DND-41 (cell line): ENCODE data around the gene CEMIP.

Experiments used
- ATAC-seq: fragments of 200-7000 bp; cut with Tn5 transposase; 3 replicates; pipeline ENCODE4 v1.9.1; 2021; ENCODE audit warnings: low read depth; ENCODE audit not compliant: insufficient read depth
- DNase-seq: peaks from one replicate; pipeline ENCODE4 v3.0.0-alpha.2; 2020
- H2AFZ ChIP-seq: 2 replicates; pipeline ENCODE4 v1.6.0; 2012; ENCODE audit warnings: low read depth, low read length
- H3K27ac ChIP-seq: 2 replicates; pipeline ENCODE4 v1.5.1; 2012; ENCODE audit warnings: low read length, inconsistent platforms
- H3K27me3 ChIP-seq: fragments of 200-600 bp; sonication (generic); 2 replicates; pipeline ENCODE4 v1.6.0; 2012; ENCODE audit warnings: low read length, mild to moderate bottlenecking, inconsistent platforms; ENCODE audit not compliant: insufficient read depth, poor library complexity
- H3K36me3 ChIP-seq: 2 replicates; pipeline ENCODE4 v1.5.1; 2012; ENCODE audit warnings: low read length, inconsistent platforms; ENCODE audit not compliant: insufficient read depth
- H3K4me1 ChIP-seq: 2 replicates; pipeline ENCODE4 v1.5.1; 2012; ENCODE audit warnings: mild to moderate bottlenecking, low read length; ENCODE audit not compliant: insufficient read depth
- H3K4me2 ChIP-seq: 2 replicates; pipeline ENCODE4 v1.6.0; 2012; ENCODE audit warnings: mild to moderate bottlenecking, moderate library complexity, low read length, inconsistent platforms; ENCODE audit not compliant: insufficient read depth
- H3K4me3 ChIP-seq, 2 experiments: fragments of 200-600 bp in 1 of 2; shearing (Covaris generic) in 1 of 2; 2 replicates each; pipeline ENCODE4 v1.5.1; 2012 to 2016; ENCODE audit warnings: inconsistent platforms in 2 of 2, low read length in 2 of 2, mild to moderate bottlenecking in 2 of 2, low read depth in 1 of 2, moderate library complexity in 1 of 2
- H3K79me2 ChIP-seq: 2 replicates; pipeline ENCODE4 v1.6.0; 2012; ENCODE audit warnings: low read length, inconsistent platforms; ENCODE audit not compliant: insufficient read depth
- H3K9ac ChIP-seq: 2 replicates; pipeline ENCODE4 v1.6.0; 2012; ENCODE audit warnings: low read depth, mild to moderate bottlenecking, inconsistent platforms, low read length, moderate library complexity
- H3K9me3 ChIP-seq: 2 replicates; pipeline ENCODE4 v1.5.1; 2012; ENCODE audit warnings: low read length, moderate library complexity, mild to moderate bottlenecking, inconsistent platforms; ENCODE audit not compliant: insufficient read depth, severe bottlenecking
- H4K20me1 ChIP-seq: 2 replicates; pipeline ENCODE4 v1.6.0; 2012; ENCODE audit warnings: low read length; ENCODE audit not compliant: insufficient read depth
- CTCF ChIP-seq: IDR thresholded peaks from 2 replicates; pipeline ENCODE4 v1.5.1; 2012; ENCODE audit warnings: borderline replicate concordance, low read length, moderate library complexity, mild to moderate bottlenecking; ENCODE audit not compliant: poor library complexity, severe bottlenecking; ENCODE audit errors: extremely low read depth
- EZH2 ChIP-seq: IDR thresholded peaks from 3 replicates; pipeline ENCODE4 v1.6.1; 2012; ENCODE audit warnings: borderline replicate concordance, low read depth, mild to moderate bottlenecking, moderate library complexity, low read length, inconsistent platforms; ENCODE audit not compliant: severe bottlenecking

CEMIP gene

GRCh38 chr15:80887148-80887547 is 108.0 kb downstream of the CEMIP start:
- Histone ChIP-seq H3K9ac (no peak overlapping the region), H4K20me1 (no peaks in the 10 kb centered on the region), H3K4me1 (no peaks in the 10 kb centered on the region), H3K9me3 (no peaks in the 10 kb centered on the region), H3K36me3 (no peaks in the 10 kb centered on the region), H3K27me3 (no peaks in the 10 kb centered on the region), H2AFZ (no peak overlapping the region), H3K4me2 (no peak overlapping the region), H3K79me2 (no peaks in the 10 kb centered on the region), H3K4me3 (no peak overlapping the region), H3K27ac (no peak overlapping the region)
- ATAC-seq (no peak), DNase-seq (no peak)
- TF ChIP-seq EZH2, result no peak
- TF ChIP-seq CTCF, result no peak

- Histone ChIP-seq H2AFZ (no peak overlapping the region), H4K20me1 (no peaks in the 10 kb centered on the region), H3K79me2 (no peaks in the 10 kb centered on the region), H3K9ac (no peak overlapping the region), H3K27me3 (no peaks in the 10 kb centered on the region), H3K27ac (no peak overlapping the region), H3K9me3 (no peaks in the 10 kb centered on the region), H3K4me2 (no peak overlapping the region), H3K4me1 (no peaks in the 10 kb centered on the region), H3K36me3 (no peaks in the 10 kb centered on the region), H3K4me3 (no peak overlapping the region)
- ATAC-seq (peak; percentile 86), DNase-seq (peak; percentile 32)
- TF ChIP-seq EZH2 (no peak), CTCF (no peak)
Observed at GRCh38 chr15:80888846-80889245, 109.7 kb downstream of the CEMIP start.

GRCh38 chr15:80890341-80891005 is 111.3 kb downstream of the CEMIP start:
- Histone ChIP-seq H3K4me2 (no peak overlapping the region), H2AFZ (no peak overlapping the region), H3K27ac (no peak overlapping the region), H3K4me3 (no peak overlapping the region), H4K20me1 (no peaks in the 10 kb centered on the region), H3K27me3 (no peaks in the 10 kb centered on the region), H3K9ac (no peak overlapping the region), H3K9me3 (no peaks in the 10 kb centered on the region), H3K79me2 (no peaks in the 10 kb centered on the region), H3K36me3 (no peaks in the 10 kb centered on the region), H3K4me1 (no peaks in the 10 kb centered on the region)
- DNase-seq (no peak), ATAC-seq (no peak)
- TF ChIP-seq EZH2 (no peak), CTCF (no peak)
